HG03060 (cell line): ENCODE measurements around the gene EEF2KMT.
"Not testable (repeated sequence)": the region's sequence is repeated elsewhere in the genome, so short reads cannot be mapped to it uniquely, and the experiment has no call there.

Experiments used
- ATAC-seq: cut with Tn5 transposase; IDR thresholded peaks from one replicate; pipeline ENCODE4 v1.9.1; 2021; ENCODE audit warnings: low read depth, moderate number of reproducible peaks; ENCODE audit not compliant: unreplicated experiment

EEF2KMT gene

DNA sequence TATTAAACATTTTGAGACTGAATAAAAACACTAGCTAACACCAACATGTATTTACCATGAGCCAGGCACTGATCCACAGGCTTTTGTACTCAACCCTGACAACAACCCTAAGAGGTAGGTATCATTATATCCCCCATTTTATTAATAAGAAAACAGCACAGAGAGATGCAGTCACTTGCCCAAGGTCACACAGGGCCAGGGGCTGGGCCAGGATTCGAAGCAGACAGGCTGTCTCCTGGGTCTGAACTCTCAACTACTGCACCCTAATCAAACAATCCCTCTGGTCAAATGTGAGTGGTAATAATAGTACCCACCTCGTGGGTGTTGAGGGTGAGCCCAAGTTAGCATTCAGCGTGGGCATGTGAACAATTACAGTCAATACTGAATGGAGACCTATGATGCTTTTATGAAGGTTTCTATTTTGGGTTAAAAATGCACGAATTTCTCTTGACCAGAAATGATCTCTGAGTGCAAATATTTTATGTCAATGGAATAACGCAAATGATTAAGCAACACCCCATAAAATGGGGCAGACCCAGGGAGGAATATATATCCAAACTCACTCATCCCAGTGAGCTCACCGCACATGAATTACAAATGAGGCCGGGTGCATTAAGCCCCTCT lies 1.0 kb downstream of the EEF2KMT start:
- not testable (repeated sequence) for ATAC-seq

- not testable (repeated sequence) for ATAC-seq
These were observed 2.3 kb downstream of the EEF2KMT start for GRCh38 chr16:5095145-5095830.

DNA sequence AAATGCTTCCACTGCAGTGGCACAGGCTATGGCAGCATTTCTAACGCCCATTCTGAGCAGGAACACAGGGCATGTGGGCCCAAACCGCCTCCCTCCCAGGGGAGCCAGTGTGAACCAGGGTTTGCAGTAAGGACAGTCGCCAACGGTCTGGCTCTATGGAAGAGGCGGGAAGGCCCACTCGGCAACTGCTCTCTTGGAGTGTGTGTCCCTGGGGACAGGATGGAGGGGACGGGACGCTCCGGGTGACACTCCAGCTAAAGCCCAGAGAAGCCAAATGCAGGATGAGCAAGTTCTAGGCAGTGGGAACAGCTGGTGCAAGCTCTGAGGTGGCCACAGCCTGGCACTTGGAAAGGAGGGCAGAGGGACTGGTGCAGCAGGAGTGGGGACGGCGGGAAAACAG lies 3.8 kb downstream of the EEF2KMT start:
- not testable (repeated sequence) for ATAC-seq

DNA sequence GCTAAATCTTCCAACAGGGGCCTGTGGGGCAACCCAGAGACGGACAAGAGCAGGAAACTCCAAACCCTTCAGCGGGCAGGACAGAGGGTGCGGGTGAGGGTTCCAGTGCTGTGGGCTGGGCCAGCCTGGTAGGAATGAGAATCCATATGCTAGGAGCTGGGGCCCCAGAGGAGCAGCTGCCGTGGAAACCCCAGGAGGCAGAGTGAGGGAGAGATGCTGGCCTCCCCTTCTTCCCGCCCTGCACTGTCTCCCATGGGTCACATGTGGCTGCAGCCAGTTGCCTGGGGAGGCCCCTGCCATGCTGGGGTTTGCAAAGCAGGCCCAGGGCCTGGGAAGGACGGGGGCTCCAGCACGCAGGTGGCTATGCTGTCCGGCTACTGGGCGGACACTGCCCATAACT lies 4.5 kb downstream of the EEF2KMT start:
- not testable (repeated sequence) for ATAC-seq

- not testable (repeated sequence) for ATAC-seq
These were observed 7.0 kb downstream of the EEF2KMT start for GRCh38 chr16:5090592-5090991.

DNA sequence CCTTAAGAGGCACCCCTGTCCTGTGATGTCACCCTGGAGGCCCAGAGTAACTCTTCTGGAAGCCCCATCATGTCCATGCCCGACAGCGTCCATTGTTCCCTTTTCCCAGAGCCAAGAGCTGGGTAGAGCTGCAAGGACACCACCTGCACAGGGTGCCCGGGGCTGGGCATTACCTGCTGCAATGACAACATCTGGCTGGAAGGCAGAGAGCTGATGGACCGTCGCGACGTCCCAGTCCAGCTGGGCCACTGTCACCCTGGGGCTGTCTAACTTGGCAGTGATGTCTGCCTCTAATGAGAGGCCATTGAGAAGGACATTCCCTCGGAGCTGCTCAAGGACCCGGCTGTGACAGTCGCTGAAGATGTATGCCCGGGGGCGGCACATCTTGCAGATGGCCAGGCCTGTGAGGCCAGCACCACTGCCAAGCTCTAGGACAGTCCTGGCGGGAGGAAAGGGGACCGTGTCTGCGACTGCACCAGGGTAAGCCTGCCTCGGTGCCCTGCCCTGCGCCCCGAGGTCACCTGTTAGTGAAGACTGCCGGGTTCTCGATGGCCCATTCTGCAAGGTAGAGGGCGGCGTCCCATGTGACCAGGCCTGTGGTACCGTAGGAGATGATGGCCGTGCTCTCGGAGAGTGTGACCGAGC lies 7.6 kb downstream of the EEF2KMT start:
- not testable (repeated sequence) for ATAC-seq

- ATAC-seq, result not testable (repeated sequence)
These were observed 8.7 kb downstream of the EEF2KMT start for GRCh38 chr16:5088936-5089335.

GRCh38 chr16:5088086-5088790 lies 9.4 kb downstream of the EEF2KMT start:
- not testable (repeated sequence) for ATAC-seq

GRCh38 chr16:5085716-5086115 lies 11.9 kb downstream of the EEF2KMT start:
- not testable (repeated sequence) for ATAC-seq

DNA sequence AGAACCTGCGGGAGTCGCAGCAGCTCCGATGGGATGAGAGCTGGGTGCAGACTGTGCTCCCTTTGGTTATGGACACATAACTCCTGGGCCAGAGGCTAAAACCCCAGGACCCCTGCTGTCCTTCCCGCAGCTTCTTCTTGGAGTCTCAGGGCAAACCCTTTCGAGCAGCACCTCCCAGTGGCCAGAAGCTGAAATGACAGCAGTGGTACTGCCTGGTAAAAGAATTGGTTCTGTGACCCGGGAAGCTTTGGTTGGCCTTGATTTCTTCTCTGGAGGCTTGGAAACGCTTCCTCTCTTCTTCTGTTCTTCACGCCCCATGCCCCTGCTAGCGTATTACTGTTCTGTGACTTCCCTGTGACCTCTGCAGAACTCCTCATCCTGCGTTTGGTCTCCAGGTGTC lies 12.8 kb downstream of the EEF2KMT start:
- ATAC-seq, result not testable (repeated sequence)

DNA sequence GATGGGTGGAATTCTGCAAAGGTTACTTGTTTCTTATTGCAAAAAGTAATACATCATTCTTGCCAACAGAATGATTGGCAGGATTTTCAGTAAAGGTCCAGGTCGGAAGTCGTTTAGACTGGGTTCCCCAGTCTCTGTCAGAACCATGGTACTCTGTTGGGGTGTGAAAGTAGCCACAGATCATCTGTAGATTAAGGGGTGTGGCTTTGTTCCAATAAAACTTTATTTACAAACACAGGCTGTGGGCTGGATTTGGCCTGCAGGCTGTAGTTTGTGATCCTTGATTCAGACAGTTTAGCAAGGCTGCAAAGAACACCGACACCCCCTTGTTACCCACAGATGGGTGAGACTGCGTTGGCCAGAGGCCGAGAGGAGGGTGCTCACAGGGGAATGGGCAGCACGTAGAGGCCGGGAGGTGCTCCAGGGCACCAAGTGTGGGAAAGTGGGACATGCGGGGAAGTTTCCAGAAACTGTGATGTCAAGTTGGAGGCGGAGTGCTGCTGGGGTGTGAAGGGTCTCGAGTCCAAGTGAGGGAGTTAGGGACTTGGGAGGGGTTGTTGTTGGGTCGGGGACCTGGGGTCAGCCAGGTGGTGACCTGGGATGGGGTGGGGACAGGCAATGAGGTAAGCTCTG lies 13.4 kb downstream of the EEF2KMT start:
- ATAC-seq, result not testable (repeated sequence)

DNA sequence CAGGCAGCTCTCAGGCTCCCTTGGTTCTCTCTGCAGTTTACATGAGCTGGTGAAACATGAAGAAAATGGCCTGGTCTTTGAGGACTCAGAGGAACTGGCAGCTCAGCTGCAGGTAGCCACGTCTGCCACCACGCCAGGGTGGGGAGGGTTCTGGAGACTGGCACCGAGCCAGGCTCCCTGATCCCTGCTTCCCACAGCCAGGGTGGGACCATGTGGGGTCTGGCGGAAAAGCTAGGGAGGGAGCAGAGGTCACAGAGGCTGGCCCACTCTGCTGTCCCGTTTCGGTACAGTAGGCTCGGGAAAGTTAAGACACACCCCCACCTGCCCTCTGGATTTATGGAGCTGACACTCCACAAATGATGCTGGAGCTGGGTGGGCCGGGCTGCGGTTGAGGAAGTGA lies 13.9 kb downstream of the EEF2KMT start:
- not testable (repeated sequence) for ATAC-seq

- ATAC-seq, result not testable (repeated sequence)
These were observed 16.6 kb downstream of the EEF2KMT start for GRCh38 chr16:5080996-5081395.

- not testable (repeated sequence) for ATAC-seq
These were observed 17.1 kb downstream of the EEF2KMT start for GRCh38 chr16:5080461-5080860.

DNA sequence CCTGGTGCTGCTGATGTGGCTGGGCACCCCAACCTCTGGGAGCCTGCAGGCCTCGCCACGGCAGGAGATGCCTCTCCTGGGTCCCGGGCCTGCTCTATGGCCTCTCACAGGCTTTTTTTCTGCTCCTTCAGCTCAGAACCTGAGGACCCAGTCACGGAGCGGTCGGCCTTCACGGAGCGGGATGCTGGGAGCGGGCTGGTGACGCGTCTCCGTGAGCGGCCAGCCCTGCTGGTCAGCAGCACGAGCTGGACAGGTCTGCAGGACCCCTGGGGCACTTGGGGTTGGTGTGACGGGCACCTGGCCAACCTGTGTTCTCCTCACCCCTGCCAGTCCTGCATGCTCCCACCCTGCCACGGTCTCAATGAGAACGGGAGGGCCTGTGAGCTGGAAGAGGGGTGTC lies 19.0 kb downstream of the EEF2KMT start:
- no peak for ATAC-seq

GRCh38 chr16:5077304-5077703 lies 20.3 kb downstream of the EEF2KMT start:
- no peak for ATAC-seq

- ATAC-seq, result no peak
These were observed 22.0 kb downstream of the EEF2KMT start for GRCh38 chr16:5075637-5076036.

- not testable (repeated sequence) for ATAC-seq
These were observed 23.8 kb downstream of the EEF2KMT start for GRCh38 chr16:5073771-5074170.

DNA sequence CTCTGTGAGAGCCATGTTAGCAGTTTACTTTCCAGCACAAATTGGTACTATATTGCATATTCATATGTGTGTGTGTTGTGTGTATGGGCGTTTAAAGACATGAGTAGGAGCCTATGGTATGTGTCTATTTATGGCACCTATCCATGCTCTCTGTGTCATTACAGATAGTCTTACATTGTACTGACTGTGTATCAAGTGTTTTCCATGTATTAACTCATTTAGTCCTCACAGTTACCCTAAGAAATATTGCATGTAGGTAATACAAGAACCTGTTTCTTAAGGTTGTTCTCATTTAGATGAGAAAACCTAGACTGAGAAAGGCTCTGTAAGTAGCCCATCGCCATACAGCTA lies 24.3 kb downstream of the EEF2KMT start:
- no peak for ATAC-seq
